Stimulated activated CD4-positive, alpha-beta T cell treated with anti-CD3 and anti-CD28 coated beads, Interleukin-2, amount 100 ng/mL, for 48 hours (primary cell): ENCODE data around the gene GPATCH8.
"Not testable (repeated sequence)": the region's sequence is repeated elsewhere in the genome, so short reads cannot be mapped to it uniquely, and the experiment has no call there.

Experiments
- DNase-seq, 2 donors: peaks; one replicate each; pipeline ENCODE4 v3.0.0-alpha.2; 2020

GPATCH8 gene

GRCh38 chr17:44394112-44394511 is 109.1 kb downstream of the GPATCH8 start:
- not testable (repeated sequence) for DNase-seq

- DNase-seq: no peak
These were observed 112.8 kb downstream of the GPATCH8 start for GRCh38 chr17:44390250-44390870.

GRCh38 chr17:44389723-44390202 is 113.4 kb downstream of the GPATCH8 start:
- no peak for DNase-seq

GRCh38 chr17:44389281-44389680 is 113.9 kb downstream of the GPATCH8 start, which contains the start of gene ITGA2B:
Gene ITGA2B, minus strand, starts transcription at chr17:44389649. Its CDS starts 176 bp downstream, at chr17:44389473.
- DNase-seq: no peak

- DNase-seq: no peak
These were observed 115.4 kb downstream of the GPATCH8 start for GRCh38 chr17:44387804-44388203.

- DNase-seq: no peak
These were observed 117.1 kb downstream of the GPATCH8 start for GRCh38 chr17:44386182-44386525.

- DNase-seq: peak; percentile 85 to 87
These were observed 117.7 kb downstream of the GPATCH8 start for GRCh38 chr17:44385287-44386181.

- no peak for DNase-seq
These were observed 118.4 kb downstream of the GPATCH8 start for GRCh38 chr17:44384823-44385286.

- DNase-seq: no peak
These were observed 118.9 kb downstream of the GPATCH8 start for GRCh38 chr17:44384281-44384822.

GRCh38 chr17:44383861-44384260 is 119.3 kb downstream of the GPATCH8 start:
- no peak for DNase-seq

GRCh38 chr17:44383363-44383762 is 119.8 kb downstream of the GPATCH8 start:
- no peak for DNase-seq

- DNase-seq: no peak
These were observed 120.3 kb downstream of the GPATCH8 start for GRCh38 chr17:44382917-44383316.

GRCh38 chr17:44381810-44382305 is 121.3 kb downstream of the GPATCH8 start:
- DNase-seq: no peak

GRCh38 chr17:44380767-44381166 is 122.4 kb downstream of the GPATCH8 start:
- DNase-seq: no peak

- DNase-seq: no peak
These were observed 123.3 kb downstream of the GPATCH8 start for GRCh38 chr17:44379887-44380286.

- no peak for DNase-seq
These were observed 125.0 kb downstream of the GPATCH8 start for GRCh38 chr17:44378171-44378705.

- no peak for DNase-seq
These were observed 126.4 kb downstream of the GPATCH8 start for GRCh38 chr17:44376779-44377178.

GRCh38 chr17:44376124-44376523 is 127.1 kb downstream of the GPATCH8 start:
- peak in 1 of 2 donors; percentile 23 for DNase-seq

GRCh38 chr17:44375196-44376017 is 127.8 kb downstream of the GPATCH8 start:
- DNase-seq: no peak

GRCh38 chr17:44374306-44375195 is 128.7 kb downstream of the GPATCH8 start:
- no peak for DNase-seq

GRCh38 chr17:44372036-44372435 is 131.2 kb downstream of the GPATCH8 start:
- DNase-seq: no peak
